NCI-H2227 (cell line): ENCODE data around the gene PPP1R10.
"Not testable (repeated sequence)": the region's sequence is repeated elsewhere in the genome, so short reads cannot be mapped to it uniquely, and the experiment has no call there.

Experiments
- DNase-seq: peaks from one replicate; lab custom pipeline; 2025; ENCODE audit not compliant: unreplicated experiment; lab: John Stamatoyannopoulos, UW

The PPP1R10 gene

GRCh38 chr6:30616811-30617564 lies at the start of gene PPP1R10:
TSS of gene PPP1R10 (minus strand) at chr6:30617243. CDS start at chr6:30609944, 7,299 bp downstream.
- DNase-seq: peak; percentile 100

- not testable (repeated sequence) for DNase-seq
Observed at GRCh38 chr6:30666300-30666699, 49.3 kb upstream of the PPP1R10 start.

- DNase-seq: no peak
Observed at GRCh38 chr6:30664994-30665767, 48.1 kb upstream of the PPP1R10 start.

GRCh38 chr6:30657922-30658321 lies 40.9 kb upstream of the PPP1R10 start:
- not testable (repeated sequence) for DNase-seq

GRCh38 chr6:30657454-30657853 lies 40.4 kb upstream of the PPP1R10 start:
- no peak for DNase-seq

GRCh38 chr6:30656513-30656912 lies 39.5 kb upstream of the PPP1R10 start:
- DNase-seq: no peak

GRCh38 chr6:30655743-30656094 lies 38.7 kb upstream of the PPP1R10 start:
- DNase-seq: no peak

GRCh38 chr6:30654798-30655742 lies 38.0 kb upstream of the PPP1R10 start:
- DNase-seq: no peak

- DNase-seq: no peak
Observed at GRCh38 chr6:30651143-30651542, 34.1 kb upstream of the PPP1R10 start.

- peak; percentile 93 for DNase-seq
Observed at GRCh38 chr6:30647242-30648116, 30.4 kb upstream of the PPP1R10 start.

GRCh38 chr6:30646450-30647241 lies 29.6 kb upstream of the PPP1R10 start, which contains the start of gene C6orf136:
TSS of gene C6orf136 (plus strand) at chr6:30647133. CDS start at chr6:30647232, 99 bp downstream.
- peak; percentile 96 for DNase-seq

GRCh38 chr6:30645989-30646388 lies 28.9 kb upstream of the PPP1R10 start:
- DNase-seq: peak; percentile 34

- DNase-seq: no peak
Observed at GRCh38 chr6:30644769-30645168, 27.7 kb upstream of the PPP1R10 start.

- DNase-seq: no peak
Observed at GRCh38 chr6:30643656-30644055, 26.6 kb upstream of the PPP1R10 start.

GRCh38 chr6:30641048-30641447 lies 24.0 kb upstream of the PPP1R10 start:
- DNase-seq: no peak

- DNase-seq: no peak
Observed at GRCh38 chr6:30640481-30640880, 23.4 kb upstream of the PPP1R10 start.

- DNase-seq: no peak
Observed at GRCh38 chr6:30635834-30636233, 18.8 kb upstream of the PPP1R10 start.

GRCh38 chr6:30626484-30627366 lies 9.7 kb upstream of the PPP1R10 start, which contains the start of gene ATAT1:
TSS of gene ATAT1 (plus strand) at chr6:30626874.
- DNase-seq: peak; percentile 94
